ENCODE results near the gene NUDT9.

GRCh38 chr4:87416965-87417364 lies 5.4 kb upstream of the NUDT9 start:
- TF ChIP-seq POLR2A (IDR thresholded peaks at IDR 0.05; ENCODE audit: low read depth, low read length) (no peak), POLR2AphosphoS5 (IDR thresholded peaks at IDR 0.05; ENCODE audit: low read depth, low read length) (no peak), TAF1 (IDR thresholded peaks at IDR 0.05; ENCODE audit: borderline replicate concordance, low read depth, low read length) (no peak)
